HL-60 (cell line): ENCODE measurements around the gene TEDC1.

Source experiments
- GABPA ChIP-seq: IDR thresholded peaks from 2 replicates; pipeline ENCODE4 v1.6.1; 2012; ENCODE audit warnings: low read depth
- POLR2AphosphoS5 ChIP-seq: IDR thresholded peaks from 2 replicates; pipeline ENCODE4 v1.6.1; 2012; ENCODE audit warnings: low read depth
- TF ChIP-seq, protein P1 (sequence below): IDR thresholded peaks from 2 replicates; pipeline ENCODE4 v1.6.1; 2012; ENCODE audit warnings: low read depth; ENCODE audit not compliant: insufficient replicate concordance
- TF ChIP-seq, protein P2 (sequence below): IDR thresholded peaks from one replicate; pipeline ENCODE4 v1.5.1; 2011; ENCODE audit warnings: low read length, control low read depth, inconsistent platforms; ENCODE audit not compliant: insufficient read depth

DNA sequence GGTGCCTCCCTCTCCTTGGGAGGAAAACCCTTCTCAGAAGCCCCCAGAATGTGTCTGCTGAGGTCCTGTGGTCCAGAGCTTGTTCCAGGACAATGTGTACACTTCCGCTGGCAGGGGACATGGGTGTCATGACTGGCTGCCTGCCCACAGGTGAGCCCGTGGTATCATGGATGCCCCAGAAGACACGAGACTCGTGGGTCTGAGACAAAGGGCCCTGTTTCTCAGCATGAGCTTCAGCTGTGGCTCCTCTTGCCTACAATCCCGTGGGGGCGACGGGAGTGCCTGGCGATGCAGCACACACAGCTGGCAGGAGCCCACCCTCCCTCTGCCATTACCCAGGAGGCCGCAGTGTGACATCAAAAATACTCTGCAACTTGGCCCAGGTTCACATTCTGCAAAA is 42.3 kb downstream of the TEDC1 start:
- TF ChIP-seq, protein P1, sequence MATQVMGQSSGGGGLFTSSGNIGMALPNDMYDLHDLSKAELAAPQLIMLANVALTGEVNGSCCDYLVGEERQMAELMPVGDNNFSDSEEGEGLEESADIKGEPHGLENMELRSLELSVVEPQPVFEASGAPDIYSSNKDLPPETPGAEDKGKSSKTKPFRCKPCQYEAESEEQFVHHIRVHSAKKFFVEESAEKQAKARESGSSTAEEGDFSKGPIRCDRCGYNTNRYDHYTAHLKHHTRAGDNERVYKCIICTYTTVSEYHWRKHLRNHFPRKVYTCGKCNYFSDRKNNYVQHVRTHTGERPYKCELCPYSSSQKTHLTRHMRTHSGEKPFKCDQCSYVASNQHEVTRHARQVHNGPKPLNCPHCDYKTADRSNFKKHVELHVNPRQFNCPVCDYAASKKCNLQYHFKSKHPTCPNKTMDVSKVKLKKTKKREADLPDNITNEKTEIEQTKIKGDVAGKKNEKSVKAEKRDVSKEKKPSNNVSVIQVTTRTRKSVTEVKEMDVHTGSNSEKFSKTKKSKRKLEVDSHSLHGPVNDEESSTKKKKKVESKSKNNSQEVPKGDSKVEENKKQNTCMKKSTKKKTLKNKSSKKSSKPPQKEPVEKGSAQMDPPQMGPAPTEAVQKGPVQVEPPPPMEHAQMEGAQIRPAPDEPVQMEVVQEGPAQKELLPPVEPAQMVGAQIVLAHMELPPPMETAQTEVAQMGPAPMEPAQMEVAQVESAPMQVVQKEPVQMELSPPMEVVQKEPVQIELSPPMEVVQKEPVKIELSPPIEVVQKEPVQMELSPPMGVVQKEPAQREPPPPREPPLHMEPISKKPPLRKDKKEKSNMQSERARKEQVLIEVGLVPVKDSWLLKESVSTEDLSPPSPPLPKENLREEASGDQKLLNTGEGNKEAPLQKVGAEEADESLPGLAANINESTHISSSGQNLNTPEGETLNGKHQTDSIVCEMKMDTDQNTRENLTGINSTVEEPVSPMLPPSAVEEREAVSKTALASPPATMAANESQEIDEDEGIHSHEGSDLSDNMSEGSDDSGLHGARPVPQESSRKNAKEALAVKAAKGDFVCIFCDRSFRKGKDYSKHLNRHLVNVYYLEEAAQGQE, result no peak
- TF ChIP-seq, protein P2, sequence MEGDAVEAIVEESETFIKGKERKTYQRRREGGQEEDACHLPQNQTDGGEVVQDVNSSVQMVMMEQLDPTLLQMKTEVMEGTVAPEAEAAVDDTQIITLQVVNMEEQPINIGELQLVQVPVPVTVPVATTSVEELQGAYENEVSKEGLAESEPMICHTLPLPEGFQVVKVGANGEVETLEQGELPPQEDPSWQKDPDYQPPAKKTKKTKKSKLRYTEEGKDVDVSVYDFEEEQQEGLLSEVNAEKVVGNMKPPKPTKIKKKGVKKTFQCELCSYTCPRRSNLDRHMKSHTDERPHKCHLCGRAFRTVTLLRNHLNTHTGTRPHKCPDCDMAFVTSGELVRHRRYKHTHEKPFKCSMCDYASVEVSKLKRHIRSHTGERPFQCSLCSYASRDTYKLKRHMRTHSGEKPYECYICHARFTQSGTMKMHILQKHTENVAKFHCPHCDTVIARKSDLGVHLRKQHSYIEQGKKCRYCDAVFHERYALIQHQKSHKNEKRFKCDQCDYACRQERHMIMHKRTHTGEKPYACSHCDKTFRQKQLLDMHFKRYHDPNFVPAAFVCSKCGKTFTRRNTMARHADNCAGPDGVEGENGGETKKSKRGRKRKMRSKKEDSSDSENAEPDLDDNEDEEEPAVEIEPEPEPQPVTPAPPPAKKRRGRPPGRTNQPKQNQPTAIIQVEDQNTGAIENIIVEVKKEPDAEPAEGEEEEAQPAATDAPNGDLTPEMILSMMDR, result no peak
- no peak for TF ChIP-seq POLR2AphosphoS5
- no peak for TF ChIP-seq GABPA
